Measurements from ENCODE around the gene SP100. TPM values are rescaled to one million over a fixed set of nuclear protein-coding genes. Genes with fewer than 3 reads are reported as not detected.
"Not testable (repeated sequence)": the region's sequence is repeated elsewhere in the genome, so short reads cannot be mapped to it uniquely, and the experiment has no call there.

Gene SP100
- total RNA-seq, 2 experiments from 2014 or later: 242 to 243 TPM

DNA sequence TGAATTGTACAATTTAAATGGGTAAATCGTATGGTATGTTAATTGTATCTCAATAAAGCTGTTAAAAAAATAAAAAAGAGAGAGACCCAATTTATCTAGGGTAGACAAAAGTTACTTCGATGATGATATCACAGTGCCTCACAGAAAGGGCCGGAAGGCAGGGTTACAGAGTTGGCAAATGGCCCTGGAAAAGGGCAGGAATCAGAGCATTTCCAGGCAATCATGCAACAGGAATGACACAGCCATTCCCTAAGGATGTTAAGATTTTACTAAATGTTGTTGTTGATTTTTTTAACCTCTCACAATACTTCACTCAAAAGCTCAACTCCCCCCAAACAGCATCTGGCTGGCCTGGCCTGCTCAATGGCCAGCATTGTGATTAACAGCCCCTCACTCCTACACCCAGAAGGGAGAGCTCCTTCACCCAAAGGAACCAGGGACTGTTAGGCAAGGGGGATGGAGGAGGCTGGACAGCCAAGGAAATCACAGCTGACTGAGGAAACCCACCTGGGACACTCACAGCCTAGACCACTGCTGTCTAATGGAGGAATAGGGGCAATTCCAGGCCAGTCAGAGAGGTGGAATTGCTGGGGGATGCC, 7.7 kb upstream of the SP100 start:
- Histone ChIP-seq H3K27me3 (ENCODE audit: control insufficient read depth in 1 of 2, insufficient read depth in 2 of 2, low read length in 2 of 2) (no peaks in the 10 kb centered on the region), H3K27ac (ENCODE audit: low read depth in 1 of 2, low read length in 2 of 2) (no peak overlapping the region), H3K4me3 (ENCODE audit: low read length) (no peak overlapping the region), H3K36me3 (ENCODE audit: insufficient read depth, low read length) (peaks cover 28% of the 10 kb centered on the region), H3K4me1 (ENCODE audit: insufficient read depth, low read length) (peaks cover 42% of the 10 kb centered on the region), H3K9me3 (ENCODE audit: control insufficient read depth in 1 of 2, insufficient read depth in 1 of 2, low read length in 2 of 2) (no peaks in the 10 kb centered on the region)
- Mint-ChIP-seq H3K4me3 (peak overlapping the region; percentile 34), H3K27me3 (no peaks in the 10 kb centered on the region), H3K9me3 (no peaks in the 10 kb centered on the region), H3K27ac (peak overlapping the region; percentile 93), H3K36me3 (ENCODE audit: low read depth) (peaks cover 53% of the 10 kb centered on the region), H3K4me1 (ENCODE audit: low read depth) (peaks cover 65% of the 10 kb centered on the region)
- ATAC-seq (ENCODE audit: poor library complexity) (no peak), DNase-seq (no peak)
- CTCF ChIA-PET: no interaction called here
- TF ChIP-seq, protein P1, sequence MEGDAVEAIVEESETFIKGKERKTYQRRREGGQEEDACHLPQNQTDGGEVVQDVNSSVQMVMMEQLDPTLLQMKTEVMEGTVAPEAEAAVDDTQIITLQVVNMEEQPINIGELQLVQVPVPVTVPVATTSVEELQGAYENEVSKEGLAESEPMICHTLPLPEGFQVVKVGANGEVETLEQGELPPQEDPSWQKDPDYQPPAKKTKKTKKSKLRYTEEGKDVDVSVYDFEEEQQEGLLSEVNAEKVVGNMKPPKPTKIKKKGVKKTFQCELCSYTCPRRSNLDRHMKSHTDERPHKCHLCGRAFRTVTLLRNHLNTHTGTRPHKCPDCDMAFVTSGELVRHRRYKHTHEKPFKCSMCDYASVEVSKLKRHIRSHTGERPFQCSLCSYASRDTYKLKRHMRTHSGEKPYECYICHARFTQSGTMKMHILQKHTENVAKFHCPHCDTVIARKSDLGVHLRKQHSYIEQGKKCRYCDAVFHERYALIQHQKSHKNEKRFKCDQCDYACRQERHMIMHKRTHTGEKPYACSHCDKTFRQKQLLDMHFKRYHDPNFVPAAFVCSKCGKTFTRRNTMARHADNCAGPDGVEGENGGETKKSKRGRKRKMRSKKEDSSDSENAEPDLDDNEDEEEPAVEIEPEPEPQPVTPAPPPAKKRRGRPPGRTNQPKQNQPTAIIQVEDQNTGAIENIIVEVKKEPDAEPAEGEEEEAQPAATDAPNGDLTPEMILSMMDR (IDR thresholded peaks at IDR 0.05): no peak
- intact Hi-C loops (cut with DNase I, micrococcal nuclease): no loop called here
- POLR2A ChIA-PET: interaction anchor here (2.7 kb wide), 1 partner anchor 81 kb away, joined by 6 read pairs; the partner anchor contains the start of gene SP140L

DNA sequence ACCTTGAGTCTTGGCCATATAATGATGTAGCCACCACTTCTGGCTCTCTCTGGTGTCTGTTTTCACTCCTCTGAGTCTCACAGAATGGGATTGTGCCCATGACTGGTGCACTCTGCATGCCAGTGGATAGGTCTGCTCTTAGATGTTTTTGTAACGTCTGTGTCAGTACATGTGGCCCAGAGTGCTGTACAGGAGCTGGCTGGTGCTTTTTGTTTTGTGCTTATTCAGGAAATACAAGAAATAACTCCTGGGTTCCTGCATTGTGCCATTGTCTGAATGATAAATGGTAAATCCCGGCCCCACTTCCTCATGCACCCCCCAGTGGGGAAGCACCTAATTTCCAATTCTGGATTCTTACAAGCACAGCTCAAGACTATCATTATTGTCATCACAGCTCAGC, 6.7 kb upstream of the SP100 start:
- POLR2A ChIA-PET: interaction anchor here (0.6 to 2.7 kb wide), 5 partner anchors 19 to 189 kb away, joined by 3 to 6 read pairs (median 3); partner anchors contain the start of genes SP110 and SP140L
- H3K27ac Mint-ChIP-seq: peak overlapping the region; percentile 93
- H3K27me3 Mint-ChIP-seq; H3K27me3 ChIP-seq (ENCODE audit: control insufficient read depth in 1 of 2, insufficient read depth in 2 of 2, low read length in 2 of 2); H3K9me3 Mint-ChIP-seq; intact Hi-C loops (cut with DNase I, micrococcal nuclease); H3K9me3 ChIP-seq (ENCODE audit: control insufficient read depth in 1 of 2, insufficient read depth in 1 of 2, low read length in 2 of 2); CTCF ChIA-PET; H3K4me3 ChIP-seq (ENCODE audit: low read length); H3K27ac ChIP-seq (ENCODE audit: low read depth in 1 of 2, low read length in 2 of 2): not testable (repeated sequence)
- H3K36me3 Mint-ChIP-seq (ENCODE audit: low read depth): peaks cover 43% of the 10 kb centered on the region
- H3K4me1 Mint-ChIP-seq (ENCODE audit: low read depth): peaks cover 75% of the 10 kb centered on the region
- Histone ChIP-seq H3K36me3 (ENCODE audit: insufficient read depth, low read length) (peaks cover 19% of the 10 kb centered on the region), H3K4me1 (ENCODE audit: insufficient read depth, low read length) (peaks cover 52% of the 10 kb centered on the region)
- ATAC-seq (ENCODE audit: poor library complexity): peak; percentile 17
- peak overlapping the region; percentile 97 for H3K4me3 Mint-ChIP-seq
- DNase-seq: peak in 1 of 14 experiments; percentile 37

DNA sequence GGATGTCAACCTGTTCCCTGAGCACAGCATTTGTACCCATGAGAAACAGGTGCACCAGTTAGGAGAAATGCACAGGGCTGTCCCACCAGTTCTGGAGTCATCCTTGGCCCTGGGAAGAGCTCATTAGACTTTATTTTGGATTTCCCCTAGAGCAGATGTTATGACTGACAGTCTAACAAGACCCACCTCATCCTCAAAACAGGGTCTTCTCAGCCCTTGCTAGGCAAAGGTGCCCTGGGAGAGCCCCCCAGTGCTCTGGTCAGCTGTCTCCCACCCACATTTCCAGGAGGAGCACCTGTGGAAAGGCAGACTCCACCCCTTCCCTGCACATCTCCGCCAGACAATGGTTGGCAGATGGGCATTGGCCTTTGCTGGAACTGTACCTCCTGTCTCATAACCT, 5.7 kb upstream of the SP100 start:
- Histone ChIP-seq H3K27ac (ENCODE audit: low read depth in 1 of 2, low read length in 2 of 2) (no peak overlapping the region), H3K27me3 (ENCODE audit: control insufficient read depth in 1 of 2, insufficient read depth in 2 of 2, low read length in 2 of 2) (no peaks in the 10 kb centered on the region), H3K4me1 (ENCODE audit: insufficient read depth, low read length) (peaks cover 62% of the 10 kb centered on the region), H3K9me3 (ENCODE audit: control insufficient read depth in 1 of 2, insufficient read depth in 1 of 2, low read length in 2 of 2) (no peaks in the 10 kb centered on the region), H3K36me3 (ENCODE audit: insufficient read depth, low read length) (peaks cover 14% of the 10 kb centered on the region), H3K4me3 (ENCODE audit: low read length) (no peak overlapping the region)
- Mint-ChIP-seq H3K27ac (peak overlapping the region; percentile 93), H3K4me1 (ENCODE audit: low read depth) (peaks cover 85% of the 10 kb centered on the region), H3K4me3 (peak overlapping the region; percentile 97), H3K9me3 (no peaks in the 10 kb centered on the region), H3K36me3 (ENCODE audit: low read depth) (peaks cover 33% of the 10 kb centered on the region), H3K27me3 (no peaks in the 10 kb centered on the region)
- DNase-seq (no peak), ATAC-seq (ENCODE audit: poor library complexity) (no peak)
- ChIA-PET CTCF (no interaction called here), POLR2A (interaction anchor here (1.0 to 2.7 kb wide), 2 partner anchors 29 to 83 kb away, joined by 3 to 6 read pairs; partner anchors contain the start of gene SP140L)
- TF ChIP-seq, protein P1 (IDR thresholded peaks at IDR 0.05): no peak
- intact Hi-C loops (cut with DNase I, micrococcal nuclease): loop anchor here (5.0 to 10.0 kb wide), 4 partner anchors 37 to 488 kb away; partner anchors contain the start of genes CAB39 (in 2 of the 2), FBXO36 (in 1 of the 2) and TRIP12 (in 1 of the 2)
